Measurements from ENCODE around the gene TP73.

TP73 gene

DNA sequence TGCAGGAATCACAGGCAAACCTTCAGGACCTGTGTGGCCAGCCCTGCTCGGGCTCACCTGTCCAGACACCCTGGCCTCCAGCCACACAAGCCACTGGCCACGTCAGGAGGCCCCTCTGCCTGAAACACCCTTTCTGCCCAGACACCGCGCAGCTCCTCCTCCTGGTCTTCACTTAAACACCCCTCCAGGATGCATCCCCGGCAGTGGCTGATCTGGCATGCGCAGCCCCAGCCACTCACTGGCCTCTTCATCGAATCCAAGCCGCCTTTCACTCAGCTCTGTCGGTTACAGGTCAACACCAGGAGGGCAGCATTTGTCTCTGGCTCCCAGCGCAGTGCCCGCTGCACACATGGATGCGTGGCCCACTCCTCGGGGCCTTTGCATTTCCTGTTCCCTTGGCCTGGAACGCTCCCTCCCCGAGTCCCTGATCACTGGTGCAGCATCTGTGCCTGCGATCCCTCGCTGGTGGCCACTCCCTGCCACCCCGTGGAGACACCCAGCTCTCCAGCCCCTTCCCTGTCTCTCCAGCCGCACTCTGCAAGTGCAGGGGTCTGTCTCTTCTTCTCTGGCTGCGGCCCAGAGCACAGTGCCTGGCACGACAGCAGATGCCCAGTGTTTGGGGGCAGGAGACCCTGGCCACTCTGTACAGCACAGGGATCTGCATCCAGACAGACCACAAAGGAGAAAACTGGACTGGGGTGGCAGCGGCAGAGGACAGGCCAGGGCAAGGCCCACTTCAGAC, 18.1 kb upstream of the TP73 start:
- no peak for DNase-seq (ENCODE audit: low spot score)

- no peak for DNase-seq (ENCODE audit: low spot score)
These were observed 16.2 kb upstream of the TP73 start for GRCh38 chr1:3636080-3636479.

GRCh38 chr1:3636531-3636930, 15.8 kb upstream of the TP73 start:
- DNase-seq (ENCODE audit: low spot score) = no peak

DNA sequence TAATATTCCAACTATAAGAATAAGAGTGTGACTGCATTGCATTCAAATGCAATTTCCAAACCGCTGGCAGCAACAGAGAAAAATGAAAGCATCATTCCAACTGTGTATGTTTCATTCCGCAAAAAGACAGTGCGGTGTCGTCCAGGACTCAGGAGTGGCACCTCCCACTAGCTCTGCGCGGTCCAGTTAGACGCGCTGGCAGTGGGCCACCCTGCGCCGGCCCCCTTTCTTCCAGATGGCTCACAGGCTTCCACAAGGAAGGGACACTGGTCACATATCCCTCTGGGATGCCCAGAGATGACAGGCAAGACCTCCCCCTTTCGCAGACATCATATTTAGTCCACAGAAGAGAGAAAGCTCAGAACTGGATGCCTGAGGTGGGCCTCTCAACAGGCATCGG, 14.3 kb upstream of the TP73 start:
- DNase-seq (ENCODE audit: low spot score) = no peak

GRCh38 chr1:3638676-3639075, 13.6 kb upstream of the TP73 start:
- no peak for DNase-seq (ENCODE audit: low spot score)

GRCh38 chr1:3639397-3639911, 12.9 kb upstream of the TP73 start:
- DNase-seq (ENCODE audit: low spot score) = no peak

DNA sequence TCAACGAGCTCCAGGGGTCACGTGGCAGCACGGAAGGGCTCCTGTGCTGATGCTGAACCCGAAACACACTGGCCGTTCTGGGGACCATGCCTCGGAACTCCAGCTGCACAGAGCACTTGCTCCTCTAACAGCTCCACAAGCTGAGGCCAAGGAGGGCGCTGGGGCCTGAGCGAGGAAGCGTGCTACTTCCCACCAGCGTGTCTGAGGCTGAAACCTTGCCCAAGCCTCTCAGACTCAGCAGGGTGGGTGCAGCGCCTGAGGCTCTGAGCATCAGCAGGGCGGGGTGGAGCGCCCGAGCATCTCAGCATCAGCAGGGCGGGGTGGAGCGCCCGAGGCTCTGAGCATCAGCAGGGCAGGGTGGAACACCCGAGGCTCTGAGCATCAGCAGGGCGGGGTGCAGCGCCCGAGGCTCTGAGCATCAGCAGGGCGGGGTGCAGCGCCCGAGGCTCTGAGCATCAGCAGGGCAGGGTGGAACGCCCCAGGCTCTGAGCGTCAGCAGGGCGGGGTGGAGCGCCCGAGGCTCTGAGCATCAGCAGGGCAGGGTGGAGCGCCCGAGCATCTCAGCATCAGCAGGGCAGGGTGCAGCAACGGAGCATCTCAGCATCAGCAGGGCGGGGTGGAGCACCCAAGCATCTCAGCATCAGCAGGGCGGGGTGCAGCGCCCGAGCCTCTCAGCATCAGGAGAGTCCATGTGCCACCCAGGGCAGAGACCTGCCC, 12.0 kb upstream of the TP73 start:
- DNase-seq (ENCODE audit: low spot score) = no peak

DNA sequence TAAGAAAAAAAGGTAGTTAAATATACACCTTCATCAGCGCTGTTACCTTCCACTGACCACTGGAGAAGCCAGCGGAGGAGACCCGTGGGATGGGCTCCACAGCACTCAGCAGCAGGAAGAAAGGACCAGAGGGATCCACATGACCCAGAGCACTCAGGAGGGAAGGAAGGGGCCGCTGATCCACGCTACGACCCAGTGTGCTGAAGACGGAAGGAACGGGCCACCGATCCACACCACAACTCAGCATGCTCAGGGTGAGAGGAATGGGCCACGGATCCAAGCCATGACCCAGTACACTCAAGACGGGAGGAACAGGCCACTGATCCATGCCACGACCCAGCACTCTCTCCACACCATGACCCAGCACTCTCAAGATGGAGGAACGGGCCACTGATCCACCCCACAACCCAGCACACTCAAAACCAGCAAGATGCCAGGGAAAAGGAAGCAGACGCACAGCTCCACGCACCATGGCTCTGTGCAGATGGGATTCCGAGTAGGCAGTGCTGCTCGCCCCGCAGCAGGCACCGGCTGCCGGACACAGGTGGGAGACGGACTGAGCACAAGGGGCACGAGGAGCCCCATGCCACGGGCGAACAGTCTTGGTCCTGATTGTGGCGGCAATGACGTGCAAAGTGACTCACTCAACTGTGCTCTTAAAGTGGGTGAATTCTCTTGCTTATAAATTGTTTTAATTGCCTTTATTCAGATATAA, 11.1 kb upstream of the TP73 start:
- no peak for DNase-seq (ENCODE audit: low spot score)

GRCh38 chr1:3641816-3642215, 10.5 kb upstream of the TP73 start:
- DNase-seq (ENCODE audit: low spot score) = no peak

DNA sequence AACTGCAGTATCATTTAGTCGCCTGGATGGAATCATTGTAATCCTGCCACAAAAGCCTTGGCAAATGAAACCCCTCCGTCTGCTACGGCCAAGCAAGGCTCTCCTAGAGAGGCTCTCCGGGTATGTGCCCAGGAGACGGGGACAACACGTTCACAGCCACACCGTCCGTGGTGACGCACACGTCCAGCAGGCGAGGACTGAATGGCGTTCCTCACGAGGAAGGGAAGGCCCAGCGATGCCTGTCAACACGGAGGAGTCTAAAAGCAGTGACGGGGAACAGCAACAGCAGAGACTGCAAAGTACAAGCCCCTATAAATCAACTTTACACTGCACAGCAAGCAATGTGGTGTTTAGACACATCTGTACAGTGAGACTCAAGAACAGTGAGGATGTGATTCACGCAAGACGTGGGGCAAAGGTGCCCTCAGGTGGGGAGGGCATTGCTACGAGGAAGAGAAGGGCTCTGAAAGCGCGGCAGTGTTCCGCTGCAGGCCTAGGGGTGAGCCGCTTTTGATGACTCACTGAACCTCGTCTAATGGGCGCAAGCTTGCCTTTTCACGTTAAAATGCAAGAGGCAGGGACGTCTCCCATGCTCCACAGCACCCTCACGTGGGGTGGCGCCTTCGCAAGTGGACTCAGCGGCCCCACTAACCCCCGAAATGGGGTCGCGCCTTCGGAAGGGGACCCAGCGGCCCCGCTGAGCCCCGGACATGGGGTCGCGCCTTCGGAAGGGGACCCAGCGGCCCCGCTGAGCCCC, 9.2 kb upstream of the TP73 start:
- DNase-seq (ENCODE audit: low spot score) = no peak

DNA sequence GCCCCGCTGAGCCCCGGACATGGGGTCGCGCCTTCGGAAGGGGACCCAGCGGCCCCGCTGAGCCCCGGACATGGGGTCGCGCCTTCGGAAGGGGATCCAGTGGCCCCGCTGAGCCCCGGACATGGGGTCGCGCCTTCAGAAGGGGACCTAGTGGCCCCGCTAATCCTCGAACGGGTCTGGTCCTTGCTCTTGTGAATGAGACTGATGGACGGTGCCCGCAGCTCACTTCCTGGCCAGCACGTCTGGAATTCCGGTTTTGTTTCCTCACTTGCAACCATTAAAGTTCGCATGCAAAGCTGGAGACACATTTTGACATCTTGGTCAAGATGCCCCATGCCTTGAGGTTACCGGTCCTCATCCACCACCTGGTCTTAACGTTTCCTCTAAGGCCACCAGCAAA, 8.0 kb upstream of the TP73 start:
- DNase-seq (ENCODE audit: low spot score) = no peak

- no peak for DNase-seq (ENCODE audit: low spot score)
These were observed 7.1 kb upstream of the TP73 start for GRCh38 chr1:3645247-3645646.

DNA sequence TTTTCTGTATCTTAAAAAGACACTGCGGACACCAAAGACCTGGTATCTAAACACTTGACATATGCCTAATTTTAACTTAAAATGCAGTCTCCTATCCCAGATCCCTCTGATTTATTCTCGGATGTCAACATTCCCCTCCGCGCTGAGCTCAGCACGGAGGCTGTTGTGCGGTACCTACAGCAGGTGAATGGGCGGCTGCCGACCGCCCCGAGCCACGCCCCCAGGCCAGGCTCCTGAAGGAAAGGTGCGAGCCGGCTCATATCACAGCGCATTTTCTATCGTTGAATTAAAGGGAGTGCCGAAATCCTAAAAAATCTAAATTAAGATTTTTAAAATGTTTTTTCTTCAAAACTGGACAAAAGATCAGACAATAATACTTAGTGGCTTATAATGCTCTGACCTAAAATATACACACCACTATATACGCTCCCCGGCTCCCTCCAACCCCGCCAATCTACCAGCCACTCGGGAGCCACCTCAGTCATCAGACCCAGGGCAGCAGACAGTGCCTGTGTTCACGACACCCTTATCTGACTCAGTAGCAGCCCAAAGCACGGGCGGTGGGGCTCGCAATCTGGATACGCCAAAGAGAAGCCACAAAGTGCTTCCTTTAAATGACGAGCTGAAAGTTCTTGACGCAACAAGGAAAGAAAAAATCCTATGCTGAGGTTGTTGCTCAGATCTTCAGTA, 6.5 kb upstream of the TP73 start:
- DNase-seq (ENCODE audit: low spot score) = no peak

- DNase-seq (ENCODE audit: low spot score) = no peak
These were observed 5.7 kb upstream of the TP73 start for GRCh38 chr1:3646596-3646995.

DNA sequence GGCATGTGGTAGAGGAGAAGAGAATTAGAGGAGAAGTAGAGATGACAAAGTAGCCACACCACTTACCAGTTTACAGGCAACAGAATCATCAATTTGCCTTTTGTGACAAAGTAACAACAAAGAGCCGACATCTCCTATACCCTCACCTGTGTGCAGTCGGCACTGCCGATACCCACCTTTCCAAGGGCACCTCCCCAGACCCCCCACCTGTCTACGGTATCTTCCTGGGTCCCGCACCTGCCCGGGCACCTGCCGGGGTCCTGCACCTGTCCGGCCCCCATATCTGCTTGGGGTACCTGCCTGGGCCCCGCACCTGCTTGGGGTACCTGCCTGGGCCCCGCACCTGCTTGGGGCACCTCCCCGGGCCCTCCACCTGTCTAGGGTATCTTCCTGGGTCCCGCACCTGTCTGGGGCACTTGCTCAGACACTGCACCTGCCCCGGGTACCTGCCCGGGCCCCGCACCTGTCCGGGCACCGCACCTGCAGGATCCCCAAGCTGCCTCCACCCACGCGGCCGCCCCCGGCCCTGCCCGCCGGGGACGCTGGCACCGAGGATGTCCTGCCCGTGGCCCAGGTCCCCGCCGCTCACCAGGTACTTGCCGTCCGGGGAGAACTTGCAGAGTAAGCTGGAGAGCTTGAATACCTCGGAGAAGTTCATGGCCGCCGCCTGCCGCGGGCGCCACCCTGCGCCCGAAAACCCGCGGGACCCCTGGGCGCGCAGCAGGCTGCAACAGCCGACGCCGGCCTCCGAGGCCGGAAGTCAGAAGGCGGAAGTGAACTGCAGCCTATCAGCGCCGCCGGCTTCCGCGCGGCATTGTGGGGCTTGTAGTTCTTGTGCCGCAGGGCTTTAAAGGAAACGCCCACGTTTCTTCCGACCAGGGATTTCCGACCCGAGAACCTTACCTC, 2.7 kb upstream of the TP73 start, which contains the start of gene WRAP73:
TSS of gene WRAP73 (minus strand) at position 762 of the 906 bp plus-strand sequence. CDS start at position 658, 104 bp downstream.
- peak; percentile 88 for DNase-seq (ENCODE audit: low spot score)

DNA sequence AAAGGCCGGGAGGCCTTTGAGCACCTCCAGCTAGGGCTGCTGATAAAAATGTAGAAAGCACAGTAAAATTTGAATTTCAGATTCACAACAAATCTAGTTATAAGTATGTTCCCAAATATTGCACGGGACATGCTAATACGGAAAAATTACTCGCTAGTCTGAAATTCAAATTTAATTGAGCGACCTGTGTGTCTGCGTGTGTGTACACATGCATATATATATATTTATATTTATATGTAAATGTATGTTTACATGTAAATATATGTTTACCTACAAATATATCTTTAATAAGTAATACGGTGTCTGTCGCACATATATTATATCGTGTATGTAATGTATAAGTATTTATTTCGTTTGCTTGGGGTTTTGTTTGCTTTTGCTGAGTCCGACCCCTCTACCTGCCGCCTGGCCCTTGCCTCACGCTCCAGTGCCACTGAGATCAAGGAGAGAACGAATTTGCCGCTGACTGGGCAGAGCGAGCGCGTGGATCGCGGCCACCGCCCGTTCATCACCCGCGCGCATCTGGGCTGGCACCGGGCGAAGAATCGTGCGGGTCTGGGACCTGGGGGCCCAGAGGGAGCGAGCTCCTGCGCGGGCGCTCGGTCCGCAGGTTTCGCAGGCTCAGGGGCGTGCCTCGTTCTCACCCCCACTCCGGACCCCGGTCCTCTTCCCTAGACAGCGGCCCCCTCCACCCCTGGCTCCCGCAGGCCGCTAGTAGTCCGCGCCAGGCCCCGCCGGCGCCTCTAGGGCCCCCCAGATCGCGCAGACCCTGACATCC, 1.9 kb upstream of the TP73 start:
- DNase-seq (ENCODE audit: low spot score) = no peak

DNA sequence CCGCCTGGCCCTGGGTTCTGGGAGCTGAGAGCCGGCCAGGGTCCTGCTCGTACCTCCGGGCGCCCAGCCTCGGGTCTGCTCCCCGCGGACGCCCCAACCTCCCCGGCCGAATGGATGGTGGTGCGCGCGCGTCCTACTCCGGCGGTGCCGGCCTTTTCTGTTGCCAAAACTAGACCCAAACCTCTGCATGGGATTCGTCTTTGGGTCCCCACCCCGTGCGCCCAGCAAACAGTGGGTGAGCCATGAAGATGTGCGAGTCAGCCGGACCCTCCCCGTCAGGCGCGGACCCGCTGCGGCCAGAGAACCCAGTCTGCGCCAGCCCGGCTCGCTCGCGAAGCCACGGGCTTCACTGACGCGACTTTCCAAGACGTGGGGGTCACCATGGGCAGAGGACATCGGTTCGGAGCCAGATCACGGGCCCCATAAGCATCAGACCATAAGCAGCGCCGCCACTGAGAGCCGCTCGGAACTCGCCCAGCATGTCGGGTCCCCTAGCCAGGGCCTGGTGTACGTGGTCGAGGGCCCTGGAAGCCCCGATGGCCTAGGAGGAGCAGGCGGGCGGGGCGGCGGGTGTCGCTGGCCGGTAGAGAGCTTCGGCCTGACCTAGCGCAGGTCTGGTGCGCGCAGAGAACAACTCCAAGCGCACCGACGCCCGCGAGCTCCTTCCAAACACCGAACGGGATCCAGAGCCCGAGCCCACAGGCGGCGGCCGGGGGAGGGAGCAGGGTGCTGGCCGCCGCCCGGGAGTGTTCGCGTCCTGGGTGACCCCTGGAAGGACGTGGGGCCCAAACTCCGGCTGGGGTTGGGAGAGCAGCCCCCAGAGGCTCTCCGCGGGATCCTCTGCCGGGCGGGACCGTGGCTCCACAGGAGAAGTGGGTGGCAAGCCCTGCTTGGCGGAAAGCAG, 1.0 kb upstream of the TP73 start:
- DNase-seq (ENCODE audit: low spot score) = no peak

GRCh38 chr1:3652548-3653285, 401 bp downstream of the TP73 start:
- DNase-seq (ENCODE audit: low spot score) = no peak

Measured in hematopoietic multipotent progenitor cell treated with erythropoietin and hydrocortisone succinate and interleukin-3 and kit ligand, for 17 days (in vitro differentiated cells).